Osteoblast (primary cell): ENCODE results near the gene KIF21B. TPM values are rescaled to one million over a fixed set of nuclear protein-coding genes. Genes with fewer than 3 reads are reported as not detected.

ENCODE experiments used
- DNase-seq: peaks from one replicate; pipeline ENCODE4 v3.0.0; 2011; ENCODE audit warnings: low spot score, mixed read lengths; ENCODE audit not compliant: insufficient read length; ENCODE audit errors: missing footprints
- H2AFZ ChIP-seq: 2 replicates; pipeline ENCODE4 v1.6.0; 2011; ENCODE audit warnings: mild to moderate bottlenecking, low read length
- H3K27ac ChIP-seq: 2 replicates; pipeline ENCODE4 v1.5.1; 2011; ENCODE audit warnings: mild to moderate bottlenecking, low read depth, low read length, moderate library complexity
- H3K27me3 ChIP-seq: 2 replicates; pipeline ENCODE4 v1.6.0; 2012; ENCODE audit warnings: mild to moderate bottlenecking, control low read depth, inconsistent platforms, low read length, moderate library complexity; ENCODE audit not compliant: insufficient read depth
- H3K36me3 ChIP-seq: 2 replicates; pipeline ENCODE4 v1.5.1; 2011; ENCODE audit warnings: mild to moderate bottlenecking, low read length, control low read depth, moderate library complexity; ENCODE audit not compliant: insufficient read depth
- H3K4me1 ChIP-seq: 2 replicates; pipeline ENCODE4 v1.5.1; 2011; ENCODE audit warnings: mild to moderate bottlenecking, low read length, control low read depth, moderate library complexity; ENCODE audit not compliant: insufficient read depth
- H3K4me2 ChIP-seq: 2 replicates; pipeline ENCODE4 v1.6.0; 2011; ENCODE audit warnings: mild to moderate bottlenecking, low read length; ENCODE audit not compliant: insufficient read depth
- H3K4me3 ChIP-seq: fragments of 200-600 bp; sonication (generic); 3 replicates; pipeline ENCODE4 v1.5.1; 2012; ENCODE audit warnings: mild to moderate bottlenecking, low read length, inconsistent platforms; ENCODE audit not compliant: insufficient read depth
- H3K79me2 ChIP-seq: 2 replicates; pipeline ENCODE4 v1.6.0; 2012; ENCODE audit warnings: mild to moderate bottlenecking, low read length, control low read depth, inconsistent platforms; ENCODE audit not compliant: insufficient read depth
- H3K9me3 ChIP-seq: 2 replicates; pipeline ENCODE4 v1.5.1; 2011; ENCODE audit warnings: low read depth, low read length, control low read depth
- H4K20me1 ChIP-seq: 2 replicates; pipeline ENCODE4 v1.6.0; 2012; ENCODE audit warnings: mild to moderate bottlenecking, low read length, control low read depth; ENCODE audit not compliant: insufficient read depth
- CTCF ChIP-seq: IDR thresholded peaks from 2 replicates; pipeline ENCODE4 v1.5.1; 2011; ENCODE audit warnings: mild to moderate bottlenecking, low read depth, low read length, moderate library complexity; ENCODE audit errors: extremely low read depth
- total RNA-seq: library from RNA; depleted of rRNA; stranded (reverse); fragments of >200 nt; gene quantifications from 2 replicates; pipeline ENCODE4 v1.2.3, GENCODE V29; 2012

Gene KIF21B
- total RNA-seq, 1 donor = under 0.01 TPM

GRCh38 chr1:201034671-201035070 is 11.2 kb upstream of the KIF21B start:
- H3K27ac ChIP-seq = no peak overlapping the region
- H3K4me2 ChIP-seq = no peak overlapping the region
- no peak overlapping the region for H3K4me3 ChIP-seq
- peaks cover 31% of the 10 kb centered on the region for H3K27me3 ChIP-seq
- H3K4me1 ChIP-seq = no peaks in the 10 kb centered on the region
- H3K9me3 ChIP-seq = no peaks in the 10 kb centered on the region
- DNase-seq = peak; percentile 4
- no peak for TF ChIP-seq CTCF
- H2AFZ ChIP-seq = no peak overlapping the region
- no peaks in the 10 kb centered on the region for H3K79me2 ChIP-seq
- H4K20me1 ChIP-seq = no peaks in the 10 kb centered on the region
- no peaks in the 10 kb centered on the region for H3K36me3 ChIP-seq

GRCh38 chr1:201032408-201032807 is 8.9 kb upstream of the KIF21B start:
- Histone ChIP-seq H3K27ac (no peak overlapping the region), H3K4me1 (no peaks in the 10 kb centered on the region), H3K27me3 (peaks cover 27% of the 10 kb centered on the region), H3K79me2 (no peaks in the 10 kb centered on the region), H2AFZ (no peak overlapping the region), H3K4me2 (no peak overlapping the region), H3K9me3 (no peaks in the 10 kb centered on the region), H4K20me1 (no peaks in the 10 kb centered on the region), H3K36me3 (no peaks in the 10 kb centered on the region), H3K4me3 (no peak overlapping the region)
- no peak for TF ChIP-seq CTCF
- DNase-seq = no peak

GRCh38 chr1:201028461-201028889 is 5.0 kb upstream of the KIF21B start:
- Histone ChIP-seq H3K4me1 (no peaks in the 10 kb centered on the region), H3K27me3 (peaks cover 16% of the 10 kb centered on the region), H3K4me3 (no peak overlapping the region), H3K27ac (no peak overlapping the region), H4K20me1 (no peaks in the 10 kb centered on the region), H3K4me2 (no peak overlapping the region), H3K9me3 (no peaks in the 10 kb centered on the region), H3K36me3 (no peaks in the 10 kb centered on the region), H3K79me2 (no peaks in the 10 kb centered on the region), H2AFZ (no peak overlapping the region)
- peak; percentile 25 for DNase-seq
- no peak for TF ChIP-seq CTCF

- Histone ChIP-seq H4K20me1 (no peaks in the 10 kb centered on the region), H3K79me2 (no peaks in the 10 kb centered on the region), H3K4me3 (no peak overlapping the region), H3K4me1 (no peaks in the 10 kb centered on the region), H3K27me3 (peaks cover 19% of the 10 kb centered on the region), H2AFZ (no peak overlapping the region), H3K27ac (no peak overlapping the region), H3K4me2 (no peak overlapping the region), H3K36me3 (no peaks in the 10 kb centered on the region), H3K9me3 (no peaks in the 10 kb centered on the region)
- DNase-seq = peak; percentile 74
- no peak for TF ChIP-seq CTCF
Observed at GRCh38 chr1:201026836-201027235, 3.3 kb upstream of the KIF21B start.
